Upper lobe of left lung (tissue), 4 donors: Measurements from ENCODE around the gene VANGL2.

Source experiments
- CTCF ChIP-seq, 6 experiments: fragments of 450-650 bp in 4 of 6; fragments of 200-600 bp in 2 of 6; sonication (generic) in 2 of 6; IDR thresholded peaks; one replicate each; pipeline ENCODE4 v1.5.1; 2016 to 2019; ENCODE audit warnings: antibody characterized with exemption in 6 of 6
- POLR2A ChIP-seq, 4 donors: fragments of 450-650 bp; IDR thresholded peaks; one replicate each; pipeline ENCODE4 v1.5.1; 2016 to 2017; ENCODE audit warnings: antibody characterized with exemption in 4 of 4, mild to moderate bottlenecking in 2 of 4
- POLR2AphosphoS5 ChIP-seq, 2 donors: sonication (generic); formaldehyde crosslinking; IDR thresholded peaks; one replicate each; pipeline ENCODE4 v1.5.1; 2017; ENCODE audit warnings: antibody characterized with exemption in 2 of 2

- TF ChIP-seq CTCF (IDR thresholded peaks at IDR 0.05) (no peak), POLR2AphosphoS5 (IDR thresholded peaks at IDR 0.05) (no peak), POLR2A (IDR thresholded peaks at IDR 0.05) (no peak)
Measured at GRCh38 chr1:160419150-160419837, 18.9 kb downstream of the VANGL2 start.
